Measurements from ENCODE around the gene LIMS3.
"Not testable (repeated sequence)": the region's sequence is repeated elsewhere in the genome, so short reads cannot be mapped to it uniquely, and the experiment has no call there.

GRCh38 chr2:109929222-109929621, 30.7 kb downstream of the LIMS3 start:
- TF ChIP-seq EZH2 (IDR thresholded peaks at IDR 0.05; ENCODE audit: low read length, missing control alignments); CTCF (conservative IDR thresholded peaks at IDR 0.05 in 1 of 2, IDR thresholded peaks at IDR 0.05 in 1 of 2; ENCODE audit: low read depth in 1 of 2, low read length in 2 of 2): not testable (repeated sequence)
